Gastrocnemius medialis (tissue), 4 donors: ENCODE results near the gene LRRC3B.

Source experiments
- CTCF ChIP-seq, 5 experiments: fragments of 450-650 bp in 3 of 5; fragments of 200-600 bp in 2 of 5; sonication (generic) in 2 of 5; IDR thresholded peaks in 4 of 5; conservative IDR thresholded peaks in 1 of 5; 1 replicate in 4 of 5; 2 replicates in 1 of 5; pipeline ENCODE4 v1.5.1; 2016 to 2019; ENCODE audit warnings: antibody characterized with exemption in 5 of 5, mild to moderate bottlenecking in 3 of 5, moderate library complexity in 3 of 5
- POLR2A ChIP-seq, 2 donors: fragments of 450-650 bp; IDR thresholded peaks; one replicate each; pipeline ENCODE4 v1.6.1; 2017; ENCODE audit warnings: antibody characterized with exemption in 2 of 2, mild to moderate bottlenecking in 2 of 2, moderate library complexity in 2 of 2

GRCh38 chr3:26750263-26750662 is 127.7 kb downstream of the LRRC3B start:
- TF ChIP-seq CTCF (IDR thresholded peaks at IDR 0.05 in 4 of 5, conservative IDR thresholded peaks at IDR 0.05 in 1 of 5) (no peak), POLR2A (IDR thresholded peaks at IDR 0.05) (no peak)
